ENCODE data around the gene ARRDC1.

DNA sequence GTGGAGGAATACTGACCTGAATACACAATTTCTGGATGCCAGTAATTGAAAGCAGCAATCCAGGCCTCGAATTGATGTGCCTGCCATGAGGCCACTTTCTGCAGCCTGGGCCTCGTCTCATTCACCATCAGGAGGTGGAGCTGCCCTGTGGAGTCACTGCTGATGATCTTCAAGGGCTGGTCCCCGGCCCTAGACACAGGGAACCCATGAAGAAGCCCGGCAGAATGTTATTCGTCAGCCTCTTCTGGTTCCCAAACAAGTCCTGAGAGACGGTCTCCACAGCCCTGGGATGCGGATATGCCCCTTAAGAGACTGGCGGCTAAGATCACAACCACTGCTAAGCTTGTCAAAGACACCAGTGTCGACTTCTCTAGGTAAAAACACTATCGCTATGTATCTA is 31.3 kb upstream of the ARRDC1 start:
- TF ChIP-seq FOXM1 (IDR thresholded peaks at IDR 0.05; ENCODE audit: low read depth) (no peak), FOXM1 (CRISPR knock-in tag; IDR thresholded peaks at IDR 0.05; ENCODE audit: low read depth) (no peak), POLR2A (conservative IDR thresholded peaks at IDR 0.05) (no peak), NR1H2 (CRISPR knock-in tag; IDR thresholded peaks at IDR 0.05) (no peak), ATF7 (IDR thresholded peaks at IDR 0.05) (no peak), ZFP36 (IDR thresholded peaks at IDR 0.05; ENCODE audit: low read depth, low read length, partially characterized antibody) (no peak), MYC (IDR thresholded peaks at IDR 0.05; ENCODE audit: low read depth, low read length) (no peak), MYC (CRISPR knock-in tag; IDR thresholded peaks at IDR 0.05; ENCODE audit: borderline replicate concordance, low read depth) (no peak), HDAC6 (IDR thresholded peaks at IDR 0.05; ENCODE audit: low read depth, low read length) (no peak), MTA3 (IDR thresholded peaks at IDR 0.05; ENCODE audit: borderline replicate concordance) (no peak)
- TF ChIP-seq, protein P1, sequence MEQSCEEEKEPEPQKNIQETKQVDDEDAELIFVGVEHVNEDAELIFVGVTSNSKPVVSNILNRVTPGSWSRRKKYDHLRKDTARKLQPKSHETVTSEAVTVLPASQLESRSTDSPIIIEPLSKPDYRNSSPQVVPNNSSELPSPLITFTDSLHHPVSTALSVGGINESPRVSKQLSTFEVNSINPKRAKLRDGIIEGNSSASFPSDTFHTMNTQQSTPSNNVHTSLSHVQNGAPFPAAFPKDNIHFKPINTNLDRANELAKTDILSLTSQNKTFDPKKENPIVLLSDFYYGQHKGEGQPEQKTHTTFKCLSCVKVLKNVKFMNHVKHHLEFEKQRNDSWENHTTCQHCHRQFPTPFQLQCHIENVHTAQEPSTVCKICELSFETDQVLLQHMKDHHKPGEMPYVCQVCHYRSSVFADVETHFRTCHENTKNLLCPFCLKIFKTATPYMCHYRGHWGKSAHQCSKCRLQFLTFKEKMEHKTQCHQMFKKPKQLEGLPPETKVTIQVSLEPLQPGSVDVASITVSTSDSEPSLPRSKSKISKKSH (CRISPR knock-in tag; IDR thresholded peaks at IDR 0.05): no peak
- TF ChIP-seq, protein P2, sequence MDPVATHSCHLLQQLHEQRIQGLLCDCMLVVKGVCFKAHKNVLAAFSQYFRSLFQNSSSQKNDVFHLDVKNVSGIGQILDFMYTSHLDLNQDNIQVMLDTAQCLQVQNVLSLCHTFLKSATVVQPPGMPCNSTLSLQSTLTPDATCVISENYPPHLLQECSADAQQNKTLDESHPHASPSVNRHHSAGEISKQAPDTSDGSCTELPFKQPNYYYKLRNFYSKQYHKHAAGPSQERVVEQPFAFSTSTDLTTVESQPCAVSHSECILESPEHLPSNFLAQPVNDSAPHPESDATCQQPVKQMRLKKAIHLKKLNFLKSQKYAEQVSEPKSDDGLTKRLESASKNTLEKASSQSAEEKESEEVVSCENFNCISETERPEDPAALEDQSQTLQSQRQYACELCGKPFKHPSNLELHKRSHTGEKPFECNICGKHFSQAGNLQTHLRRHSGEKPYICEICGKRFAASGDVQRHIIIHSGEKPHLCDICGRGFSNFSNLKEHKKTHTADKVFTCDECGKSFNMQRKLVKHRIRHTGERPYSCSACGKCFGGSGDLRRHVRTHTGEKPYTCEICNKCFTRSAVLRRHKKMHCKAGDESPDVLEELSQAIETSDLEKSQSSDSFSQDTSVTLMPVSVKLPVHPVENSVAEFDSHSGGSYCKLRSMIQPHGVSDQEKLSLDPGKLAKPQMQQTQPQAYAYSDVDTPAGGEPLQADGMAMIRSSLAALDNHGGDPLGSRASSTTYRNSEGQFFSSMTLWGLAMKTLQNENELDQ (CRISPR knock-in tag; IDR thresholded peaks at IDR 0.05; ENCODE audit: borderline replicate concordance): no peak
- TF ChIP-seq, protein P3, sequence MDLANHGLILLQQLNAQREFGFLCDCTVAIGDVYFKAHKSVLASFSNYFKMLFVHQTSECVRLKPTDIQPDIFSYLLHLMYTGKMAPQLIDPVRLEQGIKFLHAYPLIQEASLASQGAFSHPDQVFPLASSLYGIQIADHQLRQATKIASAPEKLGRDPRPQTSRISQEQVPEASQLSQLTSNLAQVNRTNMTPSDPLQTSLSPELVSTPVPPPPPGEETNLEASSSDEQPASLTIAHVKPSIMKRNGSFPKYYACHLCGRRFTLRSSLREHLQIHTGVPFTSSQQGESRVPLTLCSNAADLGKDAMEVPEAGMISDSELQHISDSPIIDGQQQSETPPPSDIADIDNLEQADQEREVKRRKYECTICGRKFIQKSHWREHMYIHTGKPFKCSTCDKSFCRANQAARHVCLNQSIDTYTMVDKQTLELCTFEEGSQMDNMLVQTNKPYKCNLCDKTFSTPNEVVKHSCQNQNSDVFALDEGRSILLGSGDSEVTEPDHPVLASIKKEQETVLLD (IDR thresholded peaks at IDR 0.05): no peak
- TF ChIP-seq, protein P4, sequence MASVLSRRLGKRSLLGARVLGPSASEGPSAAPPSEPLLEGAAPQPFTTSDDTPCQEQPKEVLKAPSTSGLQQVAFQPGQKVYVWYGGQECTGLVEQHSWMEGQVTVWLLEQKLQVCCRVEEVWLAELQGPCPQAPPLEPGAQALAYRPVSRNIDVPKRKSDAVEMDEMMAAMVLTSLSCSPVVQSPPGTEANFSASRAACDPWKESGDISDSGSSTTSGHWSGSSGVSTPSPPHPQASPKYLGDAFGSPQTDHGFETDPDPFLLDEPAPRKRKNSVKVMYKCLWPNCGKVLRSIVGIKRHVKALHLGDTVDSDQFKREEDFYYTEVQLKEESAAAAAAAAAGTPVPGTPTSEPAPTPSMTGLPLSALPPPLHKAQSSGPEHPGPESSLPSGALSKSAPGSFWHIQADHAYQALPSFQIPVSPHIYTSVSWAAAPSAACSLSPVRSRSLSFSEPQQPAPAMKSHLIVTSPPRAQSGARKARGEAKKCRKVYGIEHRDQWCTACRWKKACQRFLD (CRISPR knock-in tag; IDR thresholded peaks at IDR 0.05): no peak
- TF ChIP-seq, protein P5, sequence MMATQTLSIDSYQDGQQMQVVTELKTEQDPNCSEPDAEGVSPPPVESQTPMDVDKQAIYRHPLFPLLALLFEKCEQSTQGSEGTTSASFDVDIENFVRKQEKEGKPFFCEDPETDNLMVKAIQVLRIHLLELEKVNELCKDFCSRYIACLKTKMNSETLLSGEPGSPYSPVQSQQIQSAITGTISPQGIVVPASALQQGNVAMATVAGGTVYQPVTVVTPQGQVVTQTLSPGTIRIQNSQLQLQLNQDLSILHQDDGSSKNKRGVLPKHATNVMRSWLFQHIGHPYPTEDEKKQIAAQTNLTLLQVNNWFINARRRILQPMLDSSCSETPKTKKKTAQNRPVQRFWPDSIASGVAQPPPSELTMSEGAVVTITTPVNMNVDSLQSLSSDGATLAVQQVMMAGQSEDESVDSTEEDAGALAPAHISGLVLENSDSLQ (IDR thresholded peaks at IDR 0.05): no peak
- TF ChIP-seq, protein P6, sequence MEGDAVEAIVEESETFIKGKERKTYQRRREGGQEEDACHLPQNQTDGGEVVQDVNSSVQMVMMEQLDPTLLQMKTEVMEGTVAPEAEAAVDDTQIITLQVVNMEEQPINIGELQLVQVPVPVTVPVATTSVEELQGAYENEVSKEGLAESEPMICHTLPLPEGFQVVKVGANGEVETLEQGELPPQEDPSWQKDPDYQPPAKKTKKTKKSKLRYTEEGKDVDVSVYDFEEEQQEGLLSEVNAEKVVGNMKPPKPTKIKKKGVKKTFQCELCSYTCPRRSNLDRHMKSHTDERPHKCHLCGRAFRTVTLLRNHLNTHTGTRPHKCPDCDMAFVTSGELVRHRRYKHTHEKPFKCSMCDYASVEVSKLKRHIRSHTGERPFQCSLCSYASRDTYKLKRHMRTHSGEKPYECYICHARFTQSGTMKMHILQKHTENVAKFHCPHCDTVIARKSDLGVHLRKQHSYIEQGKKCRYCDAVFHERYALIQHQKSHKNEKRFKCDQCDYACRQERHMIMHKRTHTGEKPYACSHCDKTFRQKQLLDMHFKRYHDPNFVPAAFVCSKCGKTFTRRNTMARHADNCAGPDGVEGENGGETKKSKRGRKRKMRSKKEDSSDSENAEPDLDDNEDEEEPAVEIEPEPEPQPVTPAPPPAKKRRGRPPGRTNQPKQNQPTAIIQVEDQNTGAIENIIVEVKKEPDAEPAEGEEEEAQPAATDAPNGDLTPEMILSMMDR (IDR thresholded peaks at IDR 0.05 in 2 of 3, conservative IDR thresholded peaks at IDR 0.05 in 1 of 3; ENCODE audit: insufficient read depth in 2 of 3, low read depth in 1 of 3, low read length in 3 of 3): no peak

All from K562 (cell line).